Activated CD4-positive, alpha-beta T cell treated with anti-CD3 and anti-CD28 coated beads, Interleukin-2, amount 10 ng/mL, durations not matched to agents 24 days and 14 days (primary cell): ENCODE data around the gene ITGA1. TPM values are rescaled to one million over a fixed set of nuclear protein-coding genes. Genes with fewer than 3 reads are reported as not detected.

Experiments used
- DNase-seq: peaks from one replicate; pipeline ENCODE4 v3.0.0; 2022
- H3K27ac Mint-ChIP-seq: one replicate; pipeline ENCODE4 v1.8.0; 2022; ENCODE audit warnings: mild to moderate bottlenecking, mixed read lengths
- H3K27me3 Mint-ChIP-seq: one replicate; pipeline ENCODE4 v1.8.0; 2022; ENCODE audit warnings: mixed read lengths
- H3K36me3 Mint-ChIP-seq: one replicate; pipeline ENCODE4 v1.8.0; 2022; ENCODE audit warnings: low read depth, mild to moderate bottlenecking, mixed read lengths
- H3K4me1 Mint-ChIP-seq: one replicate; pipeline ENCODE4 v1.8.0; 2021; ENCODE audit warnings: mixed read lengths
- H3K4me3 Mint-ChIP-seq: one replicate; pipeline ENCODE4 v1.8.0; 2022; ENCODE audit warnings: mild to moderate bottlenecking, moderate library complexity, mixed read lengths
- H3K9me3 Mint-ChIP-seq: one replicate; pipeline ENCODE4 v1.8.0; 2021; ENCODE audit warnings: mixed read lengths
- intact Hi-C: fragments of 100-400 bp; cut with micrococcal nuclease; formaldehyde crosslinking; loops from one replicate; pipeline ENCODE4 v1.15.1; 2023
- total RNA-seq: library from RNA; stranded (reverse); gene quantifications from 2 replicates; pipeline ENCODE4 v1.2.3, GENCODE V29; 2022

ITGA1 gene
- total RNA-seq, 1 donor from 2014 or later = 1.6 TPM

DNA sequence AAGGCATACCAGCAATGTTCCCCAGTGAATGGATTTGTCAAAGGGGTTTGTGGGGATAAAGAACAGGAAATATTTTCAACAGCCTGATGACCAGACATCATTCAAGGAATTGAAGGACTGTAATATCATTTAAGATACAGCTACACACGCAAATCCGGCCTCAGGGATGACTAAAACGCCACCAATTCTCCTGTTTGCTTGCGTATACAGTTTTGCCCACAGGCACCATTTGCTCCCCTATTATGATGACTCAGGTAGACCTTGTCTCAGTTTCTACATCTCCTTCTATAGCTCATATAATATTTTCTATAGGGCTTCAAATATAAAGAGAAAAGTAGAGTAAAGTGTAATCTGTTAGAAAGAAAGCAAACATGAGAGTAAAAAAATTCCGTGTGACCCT is 29.7 kb upstream of the ITGA1 start:
- peaks cover 3% of the 10 kb centered on the region for H3K36me3 Mint-ChIP-seq
- H3K4me1 Mint-ChIP-seq = peaks cover 9% of the 10 kb centered on the region
- peaks cover 17% of the 10 kb centered on the region for H3K9me3 Mint-ChIP-seq
- no peak overlapping the region for H3K4me3 Mint-ChIP-seq
- intact Hi-C loops = no loop called here
- peaks cover 8% of the 10 kb centered on the region for H3K27me3 Mint-ChIP-seq
- H3K27ac Mint-ChIP-seq = no peak overlapping the region
- no peak for DNase-seq

GRCh38 chr5:52759331-52759730 is 28.4 kb upstream of the ITGA1 start:
- peaks cover 12% of the 10 kb centered on the region for H3K4me1 Mint-ChIP-seq
- intact Hi-C loops = no loop called here
- H3K27me3 Mint-ChIP-seq = peaks cover 2% of the 10 kb centered on the region
- H3K27ac Mint-ChIP-seq = no peak overlapping the region
- H3K36me3 Mint-ChIP-seq = peaks cover 3% of the 10 kb centered on the region
- H3K9me3 Mint-ChIP-seq = peaks cover 12% of the 10 kb centered on the region
- DNase-seq = no peak
- H3K4me3 Mint-ChIP-seq = no peak overlapping the region

DNA sequence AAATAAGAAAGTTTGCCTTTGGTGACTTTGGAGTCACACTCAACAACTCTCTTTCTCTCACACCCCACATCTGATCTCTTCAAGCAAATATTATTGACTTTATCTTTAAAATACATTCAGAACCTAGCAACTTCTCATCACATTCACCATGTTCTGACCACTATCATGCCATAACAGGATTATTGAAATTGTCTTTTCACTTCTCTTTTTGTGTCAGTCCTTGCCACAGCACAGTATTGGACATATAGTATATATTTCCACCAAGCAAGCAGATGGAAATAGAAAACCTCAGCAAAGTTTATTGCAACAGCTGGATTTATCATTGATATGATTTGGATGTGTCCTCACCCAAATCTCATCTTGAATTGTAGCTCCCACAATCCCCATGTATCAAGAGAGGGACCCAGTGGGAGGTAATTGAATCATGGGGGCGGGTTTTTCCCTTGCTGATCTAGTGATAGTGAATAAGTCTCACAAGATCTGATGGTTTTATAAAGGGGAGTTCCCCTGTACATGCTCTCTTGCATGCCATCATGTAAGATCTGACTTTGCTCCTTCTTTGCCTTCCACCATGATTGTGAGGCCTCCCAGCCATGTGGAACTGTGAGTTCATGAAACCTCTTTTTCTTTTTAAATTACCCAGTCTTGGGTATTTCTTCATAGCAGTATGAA is 26.9 kb upstream of the ITGA1 start:
- intact Hi-C loops = loop anchor here (1.0 to 5.0 kb wide), 4 partner anchors 10 to 49 kb away; no protein-coding TSS in a partner anchor
- H3K27ac Mint-ChIP-seq = no peak overlapping the region

GRCh38 chr5:52767217-52767743 is 20.4 kb upstream of the ITGA1 start:
- Mint-ChIP-seq H3K4me1 (peaks cover 28% of the 10 kb centered on the region), H3K36me3 (peaks cover 1% of the 10 kb centered on the region), H3K4me3 (no peak overlapping the region), H3K27me3 (no peaks in the 10 kb centered on the region), H3K27ac (no peak overlapping the region), H3K9me3 (peaks cover 5% of the 10 kb centered on the region)
- no peak for DNase-seq
- intact Hi-C loops = no loop called here

More for the DNA sequence above, 26.9 kb upstream of the ITGA1 start:
- DNase-seq = no peak
- Mint-ChIP-seq H3K4me3 (no peak overlapping the region), H3K9me3 (peaks cover 12% of the 10 kb centered on the region), H3K4me1 (peaks cover 12% of the 10 kb centered on the region), H3K27me3 (no peaks in the 10 kb centered on the region), H3K36me3 (peaks cover 3% of the 10 kb centered on the region)

DNA sequence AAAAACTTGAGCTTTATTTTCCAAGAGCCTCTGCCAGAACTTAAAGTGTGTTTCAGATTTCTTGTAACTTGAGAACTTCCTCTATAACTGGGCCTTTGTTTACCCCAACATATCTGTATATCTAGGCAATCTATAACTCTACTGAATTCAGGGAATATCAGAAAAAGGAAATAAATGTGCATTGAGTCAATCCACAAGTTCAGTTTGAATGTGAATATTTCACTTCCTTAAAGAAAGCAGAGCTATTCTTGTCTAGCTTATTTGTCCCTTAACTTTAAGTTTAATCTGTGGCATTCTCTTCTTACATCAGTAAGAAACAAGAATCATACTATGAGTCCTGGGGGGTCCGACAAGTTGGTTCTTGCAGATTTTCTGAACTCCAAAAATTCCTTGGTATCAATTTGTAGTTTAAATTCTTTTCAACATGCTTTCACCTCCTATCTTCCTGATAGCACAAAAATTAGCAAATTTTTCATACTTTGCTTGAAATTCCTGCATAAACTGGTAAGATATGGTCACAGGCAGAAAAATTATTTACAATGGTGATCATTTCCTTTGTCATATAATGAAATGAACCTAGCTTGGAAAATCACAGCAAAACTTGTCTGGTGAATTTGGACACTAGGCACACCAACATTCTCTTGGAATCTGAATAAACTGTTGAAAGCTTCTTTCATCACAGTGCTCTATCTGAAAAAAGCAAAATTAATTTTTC is 19.8 kb upstream of the ITGA1 start:
- Mint-ChIP-seq H3K4me1 (peaks cover 34% of the 10 kb centered on the region), H3K9me3 (peaks cover 5% of the 10 kb centered on the region), H3K4me3 (no peak overlapping the region), H3K36me3 (peaks cover 1% of the 10 kb centered on the region), H3K27ac (no peak overlapping the region), H3K27me3 (no peaks in the 10 kb centered on the region)
- intact Hi-C loops = no loop called here
- no peak for DNase-seq

GRCh38 chr5:52769061-52769460 is 18.7 kb upstream of the ITGA1 start:
- DNase-seq = no peak
- peaks cover 5% of the 10 kb centered on the region for H3K9me3 Mint-ChIP-seq
- H3K27me3 Mint-ChIP-seq = no peaks in the 10 kb centered on the region
- H3K4me1 Mint-ChIP-seq = peaks cover 36% of the 10 kb centered on the region
- no peak overlapping the region for H3K27ac Mint-ChIP-seq
- no peak overlapping the region for H3K4me3 Mint-ChIP-seq
- H3K36me3 Mint-ChIP-seq = peaks cover 1% of the 10 kb centered on the region
- intact Hi-C loops = no loop called here

DNA sequence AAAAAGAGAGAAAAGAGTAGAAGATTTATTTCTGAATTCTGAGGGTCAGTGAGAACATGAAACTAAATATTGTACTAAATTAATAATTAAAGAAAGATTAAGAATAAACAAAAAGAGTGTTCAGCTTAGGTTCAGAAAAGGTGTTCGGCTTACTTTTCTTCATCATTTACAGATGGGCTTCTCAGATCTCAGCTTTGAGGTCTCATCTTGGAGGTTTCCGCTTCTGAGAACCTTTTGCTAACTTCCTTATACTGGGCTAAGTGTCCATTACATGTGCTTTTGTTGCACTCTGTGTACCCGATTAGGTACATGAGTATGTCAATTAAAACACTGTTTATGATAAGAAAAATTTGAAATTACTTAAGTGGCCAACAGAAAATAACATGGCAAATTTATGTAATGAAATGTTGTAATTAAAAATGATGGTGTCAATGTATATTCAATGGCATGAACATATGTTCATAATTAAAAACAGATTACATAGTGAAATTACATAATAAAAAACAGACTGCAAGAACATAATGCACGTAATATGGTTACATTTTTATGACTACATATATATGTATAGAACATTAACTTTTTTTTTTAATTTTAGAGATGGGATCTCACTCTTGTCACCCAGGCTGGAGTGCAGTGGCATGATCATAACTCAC is 17.3 kb upstream of the ITGA1 start:
- no peak overlapping the region for H3K27ac Mint-ChIP-seq
- H3K4me3 Mint-ChIP-seq = no peak overlapping the region
- peaks cover 43% of the 10 kb centered on the region for H3K4me1 Mint-ChIP-seq
- H3K9me3 Mint-ChIP-seq = peaks cover 5% of the 10 kb centered on the region
- intact Hi-C loops = loop anchor here (10.0 kb wide), 2 partner anchors 234 to 314 kb away; no protein-coding TSS in a partner anchor
- no peak for DNase-seq
- peaks cover 1% of the 10 kb centered on the region for H3K36me3 Mint-ChIP-seq
- no peaks in the 10 kb centered on the region for H3K27me3 Mint-ChIP-seq

GRCh38 chr5:52771343-52772039 is 16.2 kb upstream of the ITGA1 start:
- Mint-ChIP-seq H3K36me3 (peaks cover 3% of the 10 kb centered on the region), H3K9me3 (peaks cover 5% of the 10 kb centered on the region), H3K4me1 (peaks cover 54% of the 10 kb centered on the region), H3K27me3 (no peaks in the 10 kb centered on the region), H3K4me3 (peak overlapping the region; percentile 62), H3K27ac (peak overlapping the region; percentile 71)
- peak; percentile 85 for DNase-seq
- intact Hi-C loops = loop anchor here (1.0 to 10.0 kb wide), 7 partner anchors 10 to 313 kb away; partner anchors contain the start of genes ITGA1 and PELO

GRCh38 chr5:52772668-52773067 is 15.0 kb upstream of the ITGA1 start:
- Mint-ChIP-seq H3K4me1 (peaks cover 54% of the 10 kb centered on the region), H3K9me3 (peaks cover 5% of the 10 kb centered on the region), H3K27ac (no peak overlapping the region), H3K4me3 (peak overlapping the region; percentile 62), H3K36me3 (peaks cover 3% of the 10 kb centered on the region), H3K27me3 (no peaks in the 10 kb centered on the region)
- peak; percentile 8 for DNase-seq
- intact Hi-C loops = loop anchor here (10.0 kb wide), 2 partner anchors 232 to 312 kb away; no protein-coding TSS in a partner anchor

- Mint-ChIP-seq H3K4me1 (peaks cover 50% of the 10 kb centered on the region), H3K4me3 (no peak overlapping the region), H3K9me3 (peaks cover 5% of the 10 kb centered on the region), H3K36me3 (peaks cover 3% of the 10 kb centered on the region), H3K27me3 (no peaks in the 10 kb centered on the region), H3K27ac (no peak overlapping the region)
- peak; percentile 44 for DNase-seq
- intact Hi-C loops = loop anchor here (10.0 kb wide), 2 partner anchors 231 to 311 kb away; no protein-coding TSS in a partner anchor
These were observed 14.4 kb upstream of the ITGA1 start for GRCh38 chr5:52773342-52773741.

DNA sequence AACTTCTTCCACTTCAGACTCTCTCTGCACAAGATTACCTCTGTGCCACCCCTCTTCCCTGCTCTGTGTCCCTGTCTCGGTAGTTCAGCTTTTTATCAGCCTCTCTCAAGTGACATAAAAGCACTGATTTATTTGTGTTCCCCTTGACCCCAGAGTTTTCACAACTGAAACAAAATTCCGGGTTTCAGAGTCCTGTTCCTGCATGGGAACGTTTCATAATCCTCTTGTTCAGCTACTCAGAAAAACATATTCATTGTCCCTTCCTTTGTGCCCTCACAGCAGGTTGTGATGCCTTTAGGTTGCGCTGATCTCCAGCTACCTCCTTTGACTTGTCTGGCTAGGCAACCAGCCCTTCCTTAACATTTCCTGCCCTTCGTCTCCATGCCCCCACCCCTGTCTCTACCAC is 13.7 kb upstream of the ITGA1 start:
- DNase-seq = peak; percentile 55
- Mint-ChIP-seq H3K27ac (no peak overlapping the region), H3K4me1 (peaks cover 48% of the 10 kb centered on the region), H3K4me3 (peak overlapping the region; percentile 48), H3K36me3 (peaks cover 3% of the 10 kb centered on the region), H3K27me3 (no peaks in the 10 kb centered on the region), H3K9me3 (peaks cover 4% of the 10 kb centered on the region)
- intact Hi-C loops = loop anchor here (10.0 kb wide), 2 partner anchors 231 to 311 kb away; no protein-coding TSS in a partner anchor

GRCh38 chr5:52776116-52776515 is 11.6 kb upstream of the ITGA1 start:
- Mint-ChIP-seq H3K27ac (peak overlapping the region; percentile 77), H3K4me3 (peak overlapping the region; percentile 45), H3K9me3 (no peaks in the 10 kb centered on the region), H3K27me3 (no peaks in the 10 kb centered on the region), H3K4me1 (peaks cover 40% of the 10 kb centered on the region), H3K36me3 (peaks cover 1% of the 10 kb centered on the region)
- intact Hi-C loops = loop anchor here (1.0 to 10.0 kb wide), 4 partner anchors 11 to 309 kb away; partner anchors contain the start of genes ITGA1 and PELO
- peak; percentile 79 for DNase-seq

GRCh38 chr5:52777186-52777585 is 10.5 kb upstream of the ITGA1 start:
- Mint-ChIP-seq H3K4me3 (no peak overlapping the region), H3K4me1 (peaks cover 31% of the 10 kb centered on the region), H3K27me3 (no peaks in the 10 kb centered on the region), H3K27ac (no peak overlapping the region), H3K36me3 (peaks cover 4% of the 10 kb centered on the region), H3K9me3 (no peaks in the 10 kb centered on the region)
- no peak for DNase-seq
- intact Hi-C loops = loop anchor here (10.0 kb wide), 2 partner anchors 228 to 308 kb away; no protein-coding TSS in a partner anchor
